ENCODE results near the gene CCL18.

- TF ChIP-seq CTCF (IDR thresholded peaks at IDR 0.05 in 2 of 3, conservative IDR thresholded peaks at IDR 0.05 in 1 of 3; ENCODE audit: insufficient read depth in 2 of 3, low read depth in 1 of 3, low read length in 3 of 3) (no peak), STAT6 (CRISPR knock-in tag; IDR thresholded peaks at IDR 0.05) (no peak), CBX1 (IDR thresholded peaks at IDR 0.05; ENCODE audit: low read depth) (no peak), CBFB (CRISPR knock-in tag; IDR thresholded peaks at IDR 0.05) (no peak)
Measured at GRCh38 chr17:36055921-36056520, 8.1 kb upstream of the CCL18 start.
